ENCODE measurements around the gene RFXAP.

The RFXAP gene

DNA sequence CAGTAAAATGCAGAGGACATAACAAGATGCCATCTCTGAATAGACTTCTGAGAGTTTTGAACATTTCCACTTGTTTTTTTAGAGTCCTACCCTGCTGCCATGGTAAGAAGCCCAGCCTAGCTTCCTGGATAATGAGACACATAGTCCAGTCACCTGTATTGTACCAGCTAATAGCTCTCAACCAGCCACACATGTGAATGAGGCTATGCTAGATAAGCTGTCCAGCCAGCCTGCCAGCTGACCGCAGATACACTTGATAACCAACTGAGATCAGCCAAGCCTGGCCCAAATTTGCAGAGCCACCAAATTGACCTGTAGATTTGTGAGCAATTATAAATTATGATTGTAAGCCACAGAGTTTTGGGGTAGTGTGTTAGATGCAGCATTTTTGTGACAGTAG is 10.7 kb downstream of the RFXAP start:
- H3K4me3 ChIP-seq (ENCODE audit: low read length), result no peak overlapping the region
- DNase-seq (ENCODE audit: low read depth), result no peak
- TF ChIP-seq, protein P1, sequence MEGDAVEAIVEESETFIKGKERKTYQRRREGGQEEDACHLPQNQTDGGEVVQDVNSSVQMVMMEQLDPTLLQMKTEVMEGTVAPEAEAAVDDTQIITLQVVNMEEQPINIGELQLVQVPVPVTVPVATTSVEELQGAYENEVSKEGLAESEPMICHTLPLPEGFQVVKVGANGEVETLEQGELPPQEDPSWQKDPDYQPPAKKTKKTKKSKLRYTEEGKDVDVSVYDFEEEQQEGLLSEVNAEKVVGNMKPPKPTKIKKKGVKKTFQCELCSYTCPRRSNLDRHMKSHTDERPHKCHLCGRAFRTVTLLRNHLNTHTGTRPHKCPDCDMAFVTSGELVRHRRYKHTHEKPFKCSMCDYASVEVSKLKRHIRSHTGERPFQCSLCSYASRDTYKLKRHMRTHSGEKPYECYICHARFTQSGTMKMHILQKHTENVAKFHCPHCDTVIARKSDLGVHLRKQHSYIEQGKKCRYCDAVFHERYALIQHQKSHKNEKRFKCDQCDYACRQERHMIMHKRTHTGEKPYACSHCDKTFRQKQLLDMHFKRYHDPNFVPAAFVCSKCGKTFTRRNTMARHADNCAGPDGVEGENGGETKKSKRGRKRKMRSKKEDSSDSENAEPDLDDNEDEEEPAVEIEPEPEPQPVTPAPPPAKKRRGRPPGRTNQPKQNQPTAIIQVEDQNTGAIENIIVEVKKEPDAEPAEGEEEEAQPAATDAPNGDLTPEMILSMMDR (IDR thresholded peaks at IDR 0.05; ENCODE audit: insufficient read depth, low read depth, low read length, missing control alignments), result no peak

DNA sequence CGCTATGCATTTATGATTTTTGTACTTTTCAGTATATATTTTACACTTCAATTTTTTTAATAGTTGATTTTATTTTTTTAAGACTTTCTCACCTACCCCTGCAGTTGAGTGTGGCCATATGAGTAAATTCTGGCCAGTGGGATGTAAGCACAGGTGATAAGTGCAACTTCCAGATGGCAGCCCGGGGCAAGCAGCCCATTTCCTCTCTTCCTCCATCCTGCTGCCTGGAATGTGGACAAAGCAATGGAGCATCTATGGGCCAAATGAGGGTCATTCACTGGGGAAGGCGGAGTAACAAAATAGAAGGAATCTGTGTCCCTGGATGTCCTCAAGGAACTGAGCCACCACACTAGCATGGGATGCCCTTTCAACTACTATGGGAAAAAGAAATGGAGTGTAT is 12.3 kb downstream of the RFXAP start:
- no peak overlapping the region for H3K4me3 ChIP-seq (ENCODE audit: low read length)
- TF ChIP-seq, protein P1 (IDR thresholded peaks at IDR 0.05; ENCODE audit: insufficient read depth, low read depth, low read length, missing control alignments), result no peak
- no peak for DNase-seq (ENCODE audit: low read depth)

DNA sequence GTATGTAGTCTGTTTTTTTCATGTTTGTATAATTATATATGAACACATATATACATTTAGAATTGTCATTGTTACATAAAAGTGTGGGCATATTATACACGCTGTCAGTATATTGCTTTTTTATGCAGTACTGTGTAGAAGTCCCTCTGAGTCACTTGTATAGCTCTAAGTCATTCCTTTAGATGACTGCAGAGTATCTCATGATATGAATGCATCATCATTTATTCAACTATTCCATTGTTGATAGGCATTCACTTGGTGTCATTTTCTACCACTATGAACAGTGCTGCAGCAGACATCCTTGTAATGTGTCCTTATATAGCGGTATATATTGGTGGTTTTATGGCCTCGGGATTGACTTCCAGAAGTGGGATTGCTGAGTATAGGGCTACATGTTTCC is 15.3 kb downstream of the RFXAP start:
- TF ChIP-seq, protein P1 (IDR thresholded peaks at IDR 0.05; ENCODE audit: insufficient read depth, low read depth, low read length, missing control alignments), result no peak
- DNase-seq (ENCODE audit: low read depth), result peak; percentile 19
- no peak overlapping the region for H3K4me3 ChIP-seq (ENCODE audit: low read length)

DNA sequence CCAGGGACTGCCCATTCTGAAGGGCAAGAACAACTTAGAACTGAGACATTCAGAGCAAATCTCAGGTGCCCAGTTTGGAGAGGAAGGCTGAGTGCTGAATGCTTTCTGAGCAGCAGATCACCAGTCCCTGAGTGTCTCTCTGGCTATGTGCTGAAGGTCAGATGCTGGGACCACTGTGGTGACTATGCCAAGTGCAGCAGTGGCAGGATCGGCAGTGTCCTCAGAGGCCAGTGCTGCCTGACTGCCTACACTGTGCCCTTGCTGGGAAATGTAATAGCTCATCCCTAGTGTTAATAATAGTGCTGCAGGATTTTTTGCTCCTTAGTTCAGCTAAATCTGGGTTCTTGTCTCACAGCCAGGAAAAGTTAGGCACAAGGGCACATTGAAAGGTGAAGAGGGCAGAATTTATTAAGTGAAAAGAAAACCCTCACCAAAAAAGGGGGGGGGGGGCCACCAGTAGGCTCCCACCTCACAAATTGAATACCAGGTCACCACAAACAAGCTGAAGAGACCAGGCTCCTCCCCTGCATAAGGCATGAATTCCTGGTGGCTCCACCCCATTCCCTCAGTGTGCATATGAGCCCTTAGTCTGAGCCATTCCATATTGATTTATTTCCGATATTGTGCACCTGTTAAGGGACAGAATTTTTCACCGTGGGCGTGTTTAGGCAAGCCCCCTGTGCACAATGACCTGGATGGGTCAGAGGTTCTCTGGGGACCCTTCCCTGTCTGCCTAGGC is 18.5 kb downstream of the RFXAP start:
- no peak for DNase-seq (ENCODE audit: low read depth)
- TF ChIP-seq, protein P1 (IDR thresholded peaks at IDR 0.05; ENCODE audit: insufficient read depth, low read depth, low read length, missing control alignments), result no peak

DNA sequence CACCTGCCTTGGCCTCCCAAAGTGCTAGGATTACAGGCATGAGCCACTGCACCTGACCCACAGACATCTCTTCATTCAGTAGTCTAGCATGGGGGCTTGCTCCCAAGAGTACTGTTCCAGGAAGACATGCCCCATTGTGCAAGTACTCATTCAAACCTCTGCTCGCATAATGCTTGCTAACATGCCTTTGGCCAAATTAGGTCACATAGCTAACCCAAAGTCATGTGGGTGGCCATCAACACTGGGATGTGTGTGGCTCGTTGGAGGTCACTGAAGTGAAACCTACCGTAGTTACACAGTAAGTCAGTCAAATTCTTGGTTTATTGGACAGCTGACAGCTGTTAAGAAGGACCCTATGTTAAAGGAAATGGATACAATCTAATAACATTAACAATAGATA is 20.3 kb downstream of the RFXAP start:
- TF ChIP-seq, protein P1 (IDR thresholded peaks at IDR 0.05; ENCODE audit: insufficient read depth, low read depth, low read length, missing control alignments), result no peak
- H3K4me3 ChIP-seq (ENCODE audit: low read length), result no peak overlapping the region
- no peak for DNase-seq (ENCODE audit: low read depth)

More for the DNA sequence above, 18.5 kb downstream of the RFXAP start:
- H3K4me3 ChIP-seq (ENCODE audit: low read length), result no peak overlapping the region

DNA sequence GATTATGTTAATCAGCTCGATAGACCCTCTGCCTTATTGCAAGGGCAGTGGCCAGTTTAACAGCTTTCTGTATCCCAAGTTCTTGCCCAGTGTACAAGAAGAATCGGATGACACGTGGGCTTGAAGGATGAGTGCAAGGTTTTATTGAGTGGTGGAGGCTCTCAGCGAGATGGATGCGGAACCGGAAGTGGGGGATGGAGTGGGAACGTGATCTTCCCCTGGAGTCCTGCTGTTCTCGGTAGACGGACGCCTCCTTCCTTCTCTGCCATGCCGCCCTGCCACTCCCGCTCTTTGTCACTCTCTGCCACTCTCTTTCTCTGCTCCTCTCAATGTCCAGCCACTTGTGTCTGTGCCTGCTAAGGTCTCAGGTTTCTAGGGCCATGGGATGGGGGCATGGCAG is 21.0 kb downstream of the RFXAP start:
- TF ChIP-seq, protein P1 (IDR thresholded peaks at IDR 0.05; ENCODE audit: insufficient read depth, low read depth, low read length, missing control alignments), result no peak
- DNase-seq (ENCODE audit: low read depth), result no peak
- no peak overlapping the region for H3K4me3 ChIP-seq (ENCODE audit: low read length)

DNA sequence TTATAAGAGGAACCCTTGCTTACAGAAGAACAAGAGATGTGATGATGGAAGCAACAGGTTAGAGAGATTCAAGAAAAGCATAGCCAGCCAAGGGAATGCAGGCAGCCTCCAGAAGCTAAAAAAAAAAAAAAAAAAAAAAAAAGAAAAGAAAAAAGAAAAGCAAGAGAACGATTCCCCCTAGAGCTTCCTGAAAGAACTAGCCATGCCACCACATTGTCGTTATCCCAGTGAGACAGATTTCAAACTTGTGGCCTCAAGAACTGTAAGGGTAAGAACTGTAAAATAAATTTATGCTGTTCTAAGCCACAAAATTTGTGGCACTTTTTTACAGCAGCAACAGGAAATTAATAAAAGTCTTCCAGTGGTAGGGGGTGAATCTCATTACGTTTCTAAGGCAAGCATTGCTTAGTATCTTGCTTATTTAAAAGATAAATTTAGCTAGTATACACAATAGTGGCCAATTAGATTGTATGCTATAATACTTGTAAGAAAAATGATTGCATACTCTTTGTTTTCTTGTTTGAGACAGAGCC is 21.8 kb downstream of the RFXAP start:
- H3K4me3 ChIP-seq (ENCODE audit: low read length), result no peak overlapping the region
- TF ChIP-seq, protein P1 (IDR thresholded peaks at IDR 0.05; ENCODE audit: insufficient read depth, low read depth, low read length, missing control alignments), result no peak
- DNase-seq (ENCODE audit: low read depth), result no peak

Data from epithelial cell of esophagus (primary cell).